ENCODE data around the gene DPM2.

DNA sequence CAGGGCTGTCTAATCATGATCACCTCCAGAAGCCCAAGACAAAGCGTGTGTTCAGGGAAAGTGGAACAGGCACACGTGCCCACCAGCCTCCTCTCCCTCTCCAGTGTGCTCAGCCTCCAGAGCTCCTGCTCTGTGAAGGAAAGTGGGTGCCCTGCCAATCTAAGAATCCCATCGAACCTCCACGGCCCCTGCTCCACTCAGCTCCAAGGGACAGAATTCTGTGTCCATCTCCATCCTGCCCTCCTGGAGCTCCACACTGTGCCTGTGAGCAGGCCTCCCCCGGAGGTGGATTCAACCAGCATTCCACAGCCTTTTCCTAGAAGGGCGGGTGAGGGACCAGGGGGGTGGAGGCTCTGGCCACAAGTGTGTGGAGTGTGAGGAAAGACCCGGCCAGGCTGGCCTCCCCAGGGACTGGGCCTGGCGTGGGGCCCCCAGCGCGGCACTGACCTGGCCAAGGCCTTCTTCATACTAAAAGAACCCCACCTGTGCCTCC is 37.2 kb upstream of the DPM2 start:
- TF ChIP-seq, protein P1, sequence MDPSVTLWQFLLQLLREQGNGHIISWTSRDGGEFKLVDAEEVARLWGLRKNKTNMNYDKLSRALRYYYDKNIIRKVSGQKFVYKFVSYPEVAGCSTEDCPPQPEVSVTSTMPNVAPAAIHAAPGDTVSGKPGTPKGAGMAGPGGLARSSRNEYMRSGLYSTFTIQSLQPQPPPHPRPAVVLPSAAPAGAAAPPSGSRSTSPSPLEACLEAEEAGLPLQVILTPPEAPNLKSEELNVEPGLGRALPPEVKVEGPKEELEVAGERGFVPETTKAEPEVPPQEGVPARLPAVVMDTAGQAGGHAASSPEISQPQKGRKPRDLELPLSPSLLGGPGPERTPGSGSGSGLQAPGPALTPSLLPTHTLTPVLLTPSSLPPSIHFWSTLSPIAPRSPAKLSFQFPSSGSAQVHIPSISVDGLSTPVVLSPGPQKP (IDR thresholded peaks at IDR 0.05; ENCODE audit: low read depth, low read length): no peak
- TF ChIP-seq, protein P2, sequence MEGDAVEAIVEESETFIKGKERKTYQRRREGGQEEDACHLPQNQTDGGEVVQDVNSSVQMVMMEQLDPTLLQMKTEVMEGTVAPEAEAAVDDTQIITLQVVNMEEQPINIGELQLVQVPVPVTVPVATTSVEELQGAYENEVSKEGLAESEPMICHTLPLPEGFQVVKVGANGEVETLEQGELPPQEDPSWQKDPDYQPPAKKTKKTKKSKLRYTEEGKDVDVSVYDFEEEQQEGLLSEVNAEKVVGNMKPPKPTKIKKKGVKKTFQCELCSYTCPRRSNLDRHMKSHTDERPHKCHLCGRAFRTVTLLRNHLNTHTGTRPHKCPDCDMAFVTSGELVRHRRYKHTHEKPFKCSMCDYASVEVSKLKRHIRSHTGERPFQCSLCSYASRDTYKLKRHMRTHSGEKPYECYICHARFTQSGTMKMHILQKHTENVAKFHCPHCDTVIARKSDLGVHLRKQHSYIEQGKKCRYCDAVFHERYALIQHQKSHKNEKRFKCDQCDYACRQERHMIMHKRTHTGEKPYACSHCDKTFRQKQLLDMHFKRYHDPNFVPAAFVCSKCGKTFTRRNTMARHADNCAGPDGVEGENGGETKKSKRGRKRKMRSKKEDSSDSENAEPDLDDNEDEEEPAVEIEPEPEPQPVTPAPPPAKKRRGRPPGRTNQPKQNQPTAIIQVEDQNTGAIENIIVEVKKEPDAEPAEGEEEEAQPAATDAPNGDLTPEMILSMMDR (IDR thresholded peaks at IDR 0.05): no peak
- TF ChIP-seq RFX5 (IDR thresholded peaks at IDR 0.05) (no peak), POLR2A (IDR thresholded peaks at IDR 0.05; ENCODE audit: low read length) (no peak), RCOR1 (IDR thresholded peaks at IDR 0.05; ENCODE audit: low read depth, low read length) (no peak), CBX2 (IDR thresholded peaks at IDR 0.05; ENCODE audit: borderline replicate concordance, low read depth) (no peak), MAFK (IDR thresholded peaks at IDR 0.05; ENCODE audit: partially characterized antibody) (no peak), TFCP2L1 (CRISPR knock-in tag; IDR thresholded peaks at IDR 0.05) (no peak), SMC3 (IDR thresholded peaks at IDR 0.05) (no peak), BHLHE40 (IDR thresholded peaks at IDR 0.05; ENCODE audit: low read depth, low read length) (no peak), MYC (IDR thresholded peaks at IDR 0.05; ENCODE audit: borderline replicate concordance, low read length) (no peak)
- TF ChIP-seq, protein P3, sequence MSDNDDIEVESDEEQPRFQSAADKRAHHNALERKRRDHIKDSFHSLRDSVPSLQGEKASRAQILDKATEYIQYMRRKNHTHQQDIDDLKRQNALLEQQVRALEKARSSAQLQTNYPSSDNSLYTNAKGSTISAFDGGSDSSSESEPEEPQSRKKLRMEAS (IDR thresholded peaks at IDR 0.05): no peak
- TF ChIP-seq, protein P4, sequence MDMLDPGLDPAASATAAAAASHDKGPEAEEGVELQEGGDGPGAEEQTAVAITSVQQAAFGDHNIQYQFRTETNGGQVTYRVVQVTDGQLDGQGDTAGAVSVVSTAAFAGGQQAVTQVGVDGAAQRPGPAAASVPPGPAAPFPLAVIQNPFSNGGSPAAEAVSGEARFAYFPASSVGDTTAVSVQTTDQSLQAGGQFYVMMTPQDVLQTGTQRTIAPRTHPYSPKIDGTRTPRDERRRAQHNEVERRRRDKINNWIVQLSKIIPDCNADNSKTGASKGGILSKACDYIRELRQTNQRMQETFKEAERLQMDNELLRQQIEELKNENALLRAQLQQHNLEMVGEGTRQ (IDR thresholded peaks at IDR 0.05): no peak
- TF ChIP-seq, protein P5, sequence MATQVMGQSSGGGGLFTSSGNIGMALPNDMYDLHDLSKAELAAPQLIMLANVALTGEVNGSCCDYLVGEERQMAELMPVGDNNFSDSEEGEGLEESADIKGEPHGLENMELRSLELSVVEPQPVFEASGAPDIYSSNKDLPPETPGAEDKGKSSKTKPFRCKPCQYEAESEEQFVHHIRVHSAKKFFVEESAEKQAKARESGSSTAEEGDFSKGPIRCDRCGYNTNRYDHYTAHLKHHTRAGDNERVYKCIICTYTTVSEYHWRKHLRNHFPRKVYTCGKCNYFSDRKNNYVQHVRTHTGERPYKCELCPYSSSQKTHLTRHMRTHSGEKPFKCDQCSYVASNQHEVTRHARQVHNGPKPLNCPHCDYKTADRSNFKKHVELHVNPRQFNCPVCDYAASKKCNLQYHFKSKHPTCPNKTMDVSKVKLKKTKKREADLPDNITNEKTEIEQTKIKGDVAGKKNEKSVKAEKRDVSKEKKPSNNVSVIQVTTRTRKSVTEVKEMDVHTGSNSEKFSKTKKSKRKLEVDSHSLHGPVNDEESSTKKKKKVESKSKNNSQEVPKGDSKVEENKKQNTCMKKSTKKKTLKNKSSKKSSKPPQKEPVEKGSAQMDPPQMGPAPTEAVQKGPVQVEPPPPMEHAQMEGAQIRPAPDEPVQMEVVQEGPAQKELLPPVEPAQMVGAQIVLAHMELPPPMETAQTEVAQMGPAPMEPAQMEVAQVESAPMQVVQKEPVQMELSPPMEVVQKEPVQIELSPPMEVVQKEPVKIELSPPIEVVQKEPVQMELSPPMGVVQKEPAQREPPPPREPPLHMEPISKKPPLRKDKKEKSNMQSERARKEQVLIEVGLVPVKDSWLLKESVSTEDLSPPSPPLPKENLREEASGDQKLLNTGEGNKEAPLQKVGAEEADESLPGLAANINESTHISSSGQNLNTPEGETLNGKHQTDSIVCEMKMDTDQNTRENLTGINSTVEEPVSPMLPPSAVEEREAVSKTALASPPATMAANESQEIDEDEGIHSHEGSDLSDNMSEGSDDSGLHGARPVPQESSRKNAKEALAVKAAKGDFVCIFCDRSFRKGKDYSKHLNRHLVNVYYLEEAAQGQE (IDR thresholded peaks at IDR 0.05): no peak

All from A549 (cell line).